Measurements from ENCODE around the gene XRCC6. TPM values are rescaled to one million over a fixed set of nuclear protein-coding genes. Genes with fewer than 3 reads are reported as not detected.

Gene XRCC6
- total and polyA plus RNA-seq, 9 of the 15 experiments (the other 6 are each of a cell fraction or from before 2014, with no cell fraction given): 151 to 440 (median 318) TPM

DNA sequence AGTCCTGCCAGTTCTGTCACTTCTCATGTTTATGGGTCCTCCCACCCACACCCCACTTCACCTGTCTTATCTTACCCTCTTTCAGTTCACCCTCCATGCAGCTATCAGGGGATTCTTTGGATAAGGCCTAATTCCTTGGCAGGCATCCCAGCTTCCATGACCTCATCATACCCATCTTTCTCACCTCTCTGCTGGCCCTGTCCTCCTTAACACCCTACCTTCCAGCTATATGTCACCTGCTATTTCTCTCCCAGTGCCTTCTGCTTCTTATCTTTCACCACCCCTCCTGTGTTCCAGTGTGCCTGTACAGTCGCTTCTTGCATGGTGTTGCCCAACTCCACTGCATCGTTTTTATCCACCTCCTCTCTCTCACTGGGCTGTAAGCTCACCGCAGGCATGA lies 39.3 kb downstream of the XRCC6 start:
- H3K4me3 ChIP-seq: no peak overlapping the region
- no peak overlapping the region for H2AFZ ChIP-seq (ENCODE audit: low read depth, low read length)
- no peak for FAIRE-seq
- BruUV-seq (replicated peaks): no TSS peak
- no peaks in the 10 kb centered on the region for H3K9me1 ChIP-seq (ENCODE audit: control insufficient read depth, insufficient read depth, low read length)
- H3K27ac ChIP-seq (ENCODE audit: extremely low read depth, low read depth, low read length): no peak overlapping the region
- ATAC-seq: no peak
- DNase-seq (ENCODE audit: extremely low read depth in 1 of 4, low spot score in 3 of 4): peak in 1 of 4 experiments; percentile 14
- intact Hi-C loops (cut with micrococcal nuclease): no loop called here
- in situ Hi-C loops (cut with MboI): no loop called here
- no peaks in the 10 kb centered on the region for H3K9me3 ChIP-seq (replicated peaks; ENCODE audit: control insufficient read depth, insufficient read depth, low read depth, low read length)
- WGBS (ENCODE audit: insufficient coverage, low coverage, missing lambda C conversion rate): 92% methylated on average over 2 of the region's 3 CpGs
- peaks cover 90% of the 10 kb centered on the region for H3K36me3 ChIP-seq (ENCODE audit: control insufficient read depth, insufficient read depth, low read length)
- ChIA-PET CTCF (ENCODE audit: low intra/inter-chr PET ratio) (no interaction called here), POLR2A (interaction anchor here (1.1 to 1.5 kb wide), 2 partner anchors 9 to 17 kb away, joined by 3 to 6 read pairs; no protein-coding TSS in a partner anchor)
- H3K79me2 ChIP-seq (ENCODE audit: control insufficient read depth, insufficient read depth, low read length): no peaks in the 10 kb centered on the region
- H3K27me3 ChIP-seq (ENCODE audit: control insufficient read depth in 2 of 2, insufficient read depth in 2 of 2, low read length in 2 of 2): no peaks in the 10 kb centered on the region
- no peak overlapping the region for H3K4me2 ChIP-seq (ENCODE audit: insufficient read depth, low read length)
- H3K4me1 ChIP-seq (replicated peaks in 1 of 2; ENCODE audit: control insufficient read depth in 2 of 2, insufficient read depth in 2 of 2, low read length in 2 of 2): no peaks in the 10 kb centered on the region
- no peak overlapping the region for H3K9ac ChIP-seq (ENCODE audit: insufficient read depth in 1 of 2, low read depth in 2 of 2, low read length in 2 of 2)
- H4K20me1 ChIP-seq (replicated peaks; ENCODE audit: control insufficient read depth, insufficient read depth, low read length): no peaks in the 10 kb centered on the region
- TF ChIP-seq NFIC (IDR thresholded peaks at IDR 0.05): 0 out of 2 replicates have a peak, but pooled peaks have one; percentile 21
- peak; percentile 11; the same call in 1 of the 2 replicates for TF ChIP-seq CBFA2T3 (IDR thresholded peaks at IDR 0.05)
- no peak for TF ChIP-seq CHD4 (IDR thresholded peaks at IDR 0.05; ENCODE audit: insufficient read depth, insufficient replicate concordance, low read depth, low read length, poor library complexity, severe bottlenecking)

GRCh38 chr22:41661088-41661487 lies 40.0 kb downstream of the XRCC6 start:
- Histone ChIP-seq H3K4me1 (replicated peaks in 1 of 2; ENCODE audit: control insufficient read depth in 2 of 2, insufficient read depth in 2 of 2, low read length in 2 of 2) (no peaks in the 10 kb centered on the region), H3K36me3 (ENCODE audit: control insufficient read depth, insufficient read depth, low read length) (peaks cover 85% of the 10 kb centered on the region), H2AFZ (ENCODE audit: low read depth, low read length) (no peak overlapping the region), H3K79me2 (ENCODE audit: control insufficient read depth, insufficient read depth, low read length) (no peaks in the 10 kb centered on the region), H3K4me2 (ENCODE audit: insufficient read depth, low read length) (no peak overlapping the region), H3K27me3 (ENCODE audit: control insufficient read depth in 2 of 2, insufficient read depth in 2 of 2, low read length in 2 of 2) (no peaks in the 10 kb centered on the region), H3K4me3 (no peak overlapping the region), H3K27ac (ENCODE audit: extremely low read depth, low read depth, low read length) (no peak overlapping the region), H3K9ac (ENCODE audit: insufficient read depth in 1 of 2, low read depth in 2 of 2, low read length in 2 of 2) (no peak overlapping the region), H3K9me1 (ENCODE audit: control insufficient read depth, insufficient read depth, low read length) (no peaks in the 10 kb centered on the region), H3K9me3 (replicated peaks; ENCODE audit: control insufficient read depth, insufficient read depth, low read depth, low read length) (no peaks in the 10 kb centered on the region), H4K20me1 (replicated peaks; ENCODE audit: control insufficient read depth, insufficient read depth, low read length) (no peaks in the 10 kb centered on the region)
- no peak for ATAC-seq
- ChIA-PET CTCF (ENCODE audit: low intra/inter-chr PET ratio) (no interaction called here), POLR2A (interaction anchor here (1.1 to 1.5 kb wide), 2 partner anchors 10 to 18 kb away, joined by 3 to 6 read pairs; no protein-coding TSS in a partner anchor)
- WGBS (ENCODE audit: insufficient coverage, low coverage, missing lambda C conversion rate): 78% methylated on average over 3 of the region's 3 CpGs
- in situ Hi-C loops (cut with MboI): no loop called here
- DNase-seq (ENCODE audit: extremely low read depth in 1 of 4, low spot score in 3 of 4): no peak
- intact Hi-C loops (cut with micrococcal nuclease): no loop called here
- FAIRE-seq: no peak
- no TSS peak for BruUV-seq (replicated peaks)
- TF ChIP-seq MCM5 (IDR thresholded peaks at IDR 0.05; ENCODE audit: low read depth): no peak
- TF ChIP-seq SP2 (IDR thresholded peaks at IDR 0.05; ENCODE audit: extremely low read depth, low read depth, low read length, poor library complexity, severe bottlenecking): no peak
- TF ChIP-seq, protein P1, sequence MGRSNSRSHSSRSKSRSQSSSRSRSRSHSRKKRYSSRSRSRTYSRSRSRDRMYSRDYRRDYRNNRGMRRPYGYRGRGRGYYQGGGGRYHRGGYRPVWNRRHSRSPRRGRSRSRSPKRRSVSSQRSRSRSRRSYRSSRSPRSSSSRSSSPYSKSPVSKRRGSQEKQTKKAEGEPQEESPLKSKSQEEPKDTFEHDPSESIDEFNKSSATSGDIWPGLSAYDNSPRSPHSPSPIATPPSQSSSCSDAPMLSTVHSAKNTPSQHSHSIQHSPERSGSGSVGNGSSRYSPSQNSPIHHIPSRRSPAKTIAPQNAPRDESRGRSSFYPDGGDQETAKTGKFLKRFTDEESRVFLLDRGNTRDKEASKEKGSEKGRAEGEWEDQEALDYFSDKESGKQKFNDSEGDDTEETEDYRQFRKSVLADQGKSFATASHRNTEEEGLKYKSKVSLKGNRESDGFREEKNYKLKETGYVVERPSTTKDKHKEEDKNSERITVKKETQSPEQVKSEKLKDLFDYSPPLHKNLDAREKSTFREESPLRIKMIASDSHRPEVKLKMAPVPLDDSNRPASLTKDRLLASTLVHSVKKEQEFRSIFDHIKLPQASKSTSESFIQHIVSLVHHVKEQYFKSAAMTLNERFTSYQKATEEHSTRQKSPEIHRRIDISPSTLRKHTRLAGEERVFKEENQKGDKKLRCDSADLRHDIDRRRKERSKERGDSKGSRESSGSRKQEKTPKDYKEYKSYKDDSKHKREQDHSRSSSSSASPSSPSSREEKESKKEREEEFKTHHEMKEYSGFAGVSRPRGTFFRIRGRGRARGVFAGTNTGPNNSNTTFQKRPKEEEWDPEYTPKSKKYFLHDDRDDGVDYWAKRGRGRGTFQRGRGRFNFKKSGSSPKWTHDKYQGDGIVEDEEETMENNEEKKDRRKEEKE (IDR thresholded peaks at IDR 0.05; ENCODE audit: borderline replicate concordance in 1 of 2, control insufficient read depth in 1 of 2, low read depth in 2 of 2, low read length in 1 of 2): no peak
- no peak for TF ChIP-seq SIX5 (IDR thresholded peaks at IDR 0.05; ENCODE audit: borderline replicate concordance in 1 of 2, insufficient read depth in 1 of 2, low read depth in 1 of 2, low read length in 2 of 2)
- no peak for TF ChIP-seq ZNF695 (CRISPR knock-in tag; IDR thresholded peaks at IDR 0.05)
- TF ChIP-seq POLR2AphosphoS2 (IDR thresholded peaks at IDR 0.05; ENCODE audit: low read length): no peak
- no peak for TF ChIP-seq NFE2 (IDR thresholded peaks at IDR 0.05; ENCODE audit: low read depth)
- TF ChIP-seq DIDO1 (tag; IDR thresholded peaks at IDR 0.05; ENCODE audit: low read depth): no peak
- no peak for TF ChIP-seq MTA1 (IDR thresholded peaks at IDR 0.05; ENCODE audit: borderline replicate concordance)
- no peak for TF ChIP-seq SMAD1 (IDR thresholded peaks at IDR 0.05; ENCODE audit: low read depth, low read length, partially characterized antibody)
- TF ChIP-seq SMARCA4 (IDR thresholded peaks at IDR 0.05): no peak

Measured in K562 (cell line).